Trophoblast cell (in vitro differentiated cells and primary cell): ENCODE measurements around the gene SDHAF1.
A peak's percentile ranks its signal among the peaks of the same experiment; 100 is the strongest.

Experiments
- DNase-seq, 2 donors: peaks; one replicate each; pipeline ENCODE4 v3.0.0-alpha.2; 2016
- H2AFZ ChIP-seq: 2 replicates; pipeline ENCODE4 v1.6.1; 2013; ENCODE audit warnings: low read length, moderate library complexity, mild to moderate bottlenecking; ENCODE audit not compliant: insufficient read depth, poor library complexity
- H2AK5ac ChIP-seq: 2 replicates; pipeline ENCODE4 v1.6.1; 2013; ENCODE audit warnings: mild to moderate bottlenecking, low read length
- H2BK120ac ChIP-seq: 2 replicates; pipeline ENCODE4 v1.6.1; 2013; ENCODE audit warnings: low read length, mild to moderate bottlenecking, moderate library complexity; ENCODE audit not compliant: insufficient read depth, poor library complexity
- H2BK12ac ChIP-seq: 2 replicates; pipeline ENCODE4 v1.6.1; 2013; ENCODE audit warnings: mild to moderate bottlenecking, low read length, moderate library complexity
- H2BK5ac ChIP-seq: 2 replicates; pipeline ENCODE4 v1.6.1; 2013; ENCODE audit warnings: low read length, low read depth, moderate library complexity, mild to moderate bottlenecking; ENCODE audit not compliant: poor library complexity
- H3K14ac ChIP-seq: 2 replicates; pipeline ENCODE4 v1.6.1; 2013; ENCODE audit warnings: mild to moderate bottlenecking, low read length
- H3K18ac ChIP-seq: 2 replicates; pipeline ENCODE4 v1.6.1; 2013; ENCODE audit warnings: mild to moderate bottlenecking, low read length
- H3K23ac ChIP-seq: 2 replicates; pipeline ENCODE4 v1.6.1; 2013; ENCODE audit warnings: low read length
- H3K27ac ChIP-seq: 2 replicates; pipeline ENCODE4 v1.5.1; 2013; ENCODE audit warnings: low read depth, mild to moderate bottlenecking, inconsistent platforms, low read length, moderate library complexity
- H3K27me3 ChIP-seq: 2 replicates; pipeline ENCODE4 v1.6.1; 2013; ENCODE audit warnings: inconsistent platforms, mild to moderate bottlenecking, low read length, moderate library complexity; ENCODE audit not compliant: insufficient read depth
- H3K36me3 ChIP-seq, 2 experiments: 1 replicate in 1 of 2; 2 replicates in 1 of 2; pipeline ENCODE4 v1.6.1; 2013; ENCODE audit warnings: low read length in 2 of 2, mild to moderate bottlenecking in 2 of 2, moderate library complexity in 1 of 2; ENCODE audit not compliant: insufficient read depth in 2 of 2, control insufficient read depth in 1 of 2
- H3K4ac ChIP-seq: 2 replicates; pipeline ENCODE4 v1.6.1; 2013; ENCODE audit warnings: low read depth, mild to moderate bottlenecking, low read length, moderate library complexity
- H3K4me1 ChIP-seq, 2 experiments: 1 replicate in 1 of 2; 2 replicates in 1 of 2; pipeline ENCODE4 v1.6.1; 2013; ENCODE audit warnings: low read length in 2 of 2, mild to moderate bottlenecking in 2 of 2, moderate library complexity in 1 of 2; ENCODE audit not compliant: insufficient read depth in 2 of 2, control insufficient read depth in 1 of 2
- H3K4me2 ChIP-seq: 2 replicates; pipeline ENCODE4 v1.6.1; 2013; ENCODE audit warnings: inconsistent platforms, mild to moderate bottlenecking, low read length, moderate library complexity
- H3K4me3 ChIP-seq: 2 replicates; pipeline ENCODE4 v1.5.1; 2013; ENCODE audit warnings: mild to moderate bottlenecking, low read depth, low read length, inconsistent platforms
- H3K79me1 ChIP-seq: one replicate; pipeline ENCODE4 v1.6.1; 2013; ENCODE audit warnings: low read length
- H3K79me2 ChIP-seq: 2 replicates; pipeline ENCODE4 v1.6.1; 2013; ENCODE audit warnings: low read length, mild to moderate bottlenecking; ENCODE audit not compliant: control insufficient read depth, insufficient read depth, poor library complexity
- H3K9ac ChIP-seq: 2 replicates; pipeline ENCODE4 v1.6.1; 2013; ENCODE audit warnings: mild to moderate bottlenecking, low read length
- H3K9me3 ChIP-seq: 2 replicates; pipeline ENCODE4 v1.6.1; 2013; ENCODE audit warnings: low read depth, mild to moderate bottlenecking, control low read depth, inconsistent platforms, low read length; ENCODE audit not compliant: insufficient read depth
- H4K12ac ChIP-seq: 2 replicates; pipeline ENCODE4 v1.6.1; 2013; ENCODE audit warnings: low read depth, mild to moderate bottlenecking, low read length, moderate library complexity
- H4K8ac ChIP-seq: 2 replicates; pipeline ENCODE4 v1.6.1; 2013; ENCODE audit warnings: low read depth, mild to moderate bottlenecking, low read length, moderate library complexity
- H4K91ac ChIP-seq: one replicate; pipeline ENCODE4 v1.6.1; 2013; ENCODE audit warnings: low read depth, mild to moderate bottlenecking, low read length, moderate library complexity
- WGBS: extraction: QIAGEN DNeasy Blood & Tissue Kit; methylation state at CpG from one replicate; pipeline ENCODE4 v1.1.7; 2013; ENCODE audit warnings: missing lambda C conversion rate; ENCODE audit not compliant: insufficient read length, insufficient coverage; ENCODE audit errors: extremely low coverage; 5-methylcytosine and 5-hydroxymethylcytosine counted together

SDHAF1 gene

DNA sequence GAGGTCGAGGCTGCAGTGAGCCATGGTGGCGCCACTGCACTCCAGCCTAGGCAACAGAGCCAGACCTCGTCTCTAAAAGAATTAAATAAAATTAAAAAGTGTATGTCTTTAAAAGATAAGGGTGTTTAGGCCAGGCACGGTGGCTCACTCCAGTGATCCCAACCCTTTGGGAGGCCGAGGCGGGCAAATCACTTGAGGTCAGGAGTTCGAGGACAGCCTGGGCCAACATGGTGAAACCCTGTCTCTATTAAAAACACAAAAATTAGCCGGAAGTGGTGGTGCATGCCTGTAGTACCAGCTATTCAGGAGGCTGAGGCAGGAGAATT is 7.5 kb upstream of the SDHAF1 start:
- H3K4me3 ChIP-seq = no peak overlapping the region
- H3K9me3 ChIP-seq = peaks cover 5% of the 10 kb centered on the region
- WGBS = no CpG with 5 or more reads among the region's 8 CpGs
- H2AK5ac ChIP-seq = no peak overlapping the region
- peaks cover 5% of the 10 kb centered on the region for H3K27me3 ChIP-seq
- H4K8ac ChIP-seq = no peak overlapping the region
- H3K36me3 ChIP-seq = no peaks in the 10 kb centered on the region
- DNase-seq = peak in 1 of 2 donors; percentile 4
- no peak overlapping the region for H2AFZ ChIP-seq
- no peak overlapping the region for H3K4me2 ChIP-seq
- no peaks in the 10 kb centered on the region for H3K79me1 ChIP-seq
- no peak overlapping the region for H4K12ac ChIP-seq
- H3K27ac ChIP-seq = no peak overlapping the region
- no peak overlapping the region for H2BK12ac ChIP-seq
- H3K23ac ChIP-seq = no peak overlapping the region
- no peaks in the 10 kb centered on the region for H3K79me2 ChIP-seq
- no peak overlapping the region for H2BK120ac ChIP-seq
- no peak overlapping the region for H3K9ac ChIP-seq
- H3K4me1 ChIP-seq = no peaks in the 10 kb centered on the region
- H2BK5ac ChIP-seq = no peak overlapping the region
- H3K14ac ChIP-seq = no peak overlapping the region
- H3K18ac ChIP-seq = no peak overlapping the region
- H4K91ac ChIP-seq = no peak overlapping the region
- no peak overlapping the region for H3K4ac ChIP-seq

DNA sequence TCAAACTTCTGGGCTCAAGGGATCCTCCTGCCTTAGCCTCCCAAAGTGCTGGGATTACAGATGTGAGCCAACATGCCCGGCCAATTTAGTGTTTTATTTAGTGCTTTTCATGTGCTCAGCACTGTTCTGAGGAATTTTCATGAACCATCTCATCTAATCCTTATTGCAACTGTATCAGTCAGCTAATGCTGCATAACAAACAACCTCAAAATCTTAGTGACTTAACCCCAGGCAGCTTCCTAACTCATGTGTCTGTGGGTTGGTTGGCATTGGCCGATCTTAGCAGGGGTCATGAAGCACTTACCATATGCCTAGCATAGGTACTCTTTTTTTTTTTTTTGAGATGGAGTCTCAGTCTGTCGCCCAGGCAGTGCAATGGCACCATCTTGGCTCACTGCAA is 6.2 kb upstream of the SDHAF1 start:
- Histone ChIP-seq H2AFZ (no peak overlapping the region), H3K27ac (no peak overlapping the region), H2AK5ac (no peak overlapping the region), H4K12ac (no peak overlapping the region), H3K23ac (no peak overlapping the region), H3K4me2 (no peak overlapping the region), H2BK120ac (no peak overlapping the region), H3K79me1 (no peaks in the 10 kb centered on the region), H2BK5ac (no peak overlapping the region), H3K4me3 (no peak overlapping the region), H3K9ac (no peak overlapping the region), H3K14ac (no peak overlapping the region), H3K4ac (no peak overlapping the region), H4K8ac (no peak overlapping the region), H3K36me3 (no peaks in the 10 kb centered on the region), H3K18ac (no peak overlapping the region), H2BK12ac (no peak overlapping the region), H4K91ac (no peak overlapping the region), H3K79me2 (no peaks in the 10 kb centered on the region), H3K4me1 (no peaks in the 10 kb centered on the region), H3K27me3 (peaks cover 5% of the 10 kb centered on the region), H3K9me3 (peaks cover 3% of the 10 kb centered on the region)
- WGBS = no CpG with 5 or more reads among the region's 3 CpGs
- no peak for DNase-seq

DNA sequence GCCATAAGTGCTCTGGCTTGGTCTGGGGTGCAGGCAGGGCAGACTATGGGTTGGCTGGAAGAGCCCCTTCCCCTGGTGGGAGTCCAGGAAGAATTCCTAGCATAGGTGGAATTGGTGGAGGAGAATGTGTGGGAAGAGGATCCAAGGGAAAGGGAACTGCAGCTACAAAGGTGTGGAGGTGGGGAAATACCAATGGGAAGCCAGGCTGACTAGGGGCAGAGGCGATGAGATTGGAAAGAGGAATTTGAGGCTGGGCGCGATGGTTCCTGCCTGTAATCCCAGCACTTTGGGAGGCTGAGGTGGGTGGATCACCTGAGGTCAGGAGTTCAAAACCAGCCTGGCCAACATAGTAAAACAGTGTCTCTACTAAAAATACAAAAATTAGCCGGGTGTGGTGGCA is 4.8 kb upstream of the SDHAF1 start:
- Histone ChIP-seq H2AK5ac (no peak overlapping the region), H4K91ac (no peak overlapping the region), H4K12ac (no peak overlapping the region), H3K4me2 (no peak overlapping the region), H3K9me3 (peaks cover 3% of the 10 kb centered on the region), H3K14ac (no peak overlapping the region), H2BK5ac (no peak overlapping the region), H3K36me3 (no peaks in the 10 kb centered on the region), H3K27me3 (peaks cover 5% of the 10 kb centered on the region), H2AFZ (no peak overlapping the region), H3K27ac (no peak overlapping the region), H3K18ac (no peak overlapping the region), H3K4ac (no peak overlapping the region), H4K8ac (no peak overlapping the region), H2BK12ac (no peak overlapping the region), H2BK120ac (no peak overlapping the region), H3K79me1 (peaks cover 4% of the 10 kb centered on the region), H3K9ac (no peak overlapping the region), H3K79me2 (peaks cover 3% of the 10 kb centered on the region), H3K4me3 (no peak overlapping the region), H3K4me1 (peaks cover 0 to 2% of the 10 kb centered on the region in 2 experiments), H3K23ac (no peak overlapping the region)
- no CpG with 5 or more reads among the region's 4 CpGs for WGBS
- DNase-seq = no peak

DNA sequence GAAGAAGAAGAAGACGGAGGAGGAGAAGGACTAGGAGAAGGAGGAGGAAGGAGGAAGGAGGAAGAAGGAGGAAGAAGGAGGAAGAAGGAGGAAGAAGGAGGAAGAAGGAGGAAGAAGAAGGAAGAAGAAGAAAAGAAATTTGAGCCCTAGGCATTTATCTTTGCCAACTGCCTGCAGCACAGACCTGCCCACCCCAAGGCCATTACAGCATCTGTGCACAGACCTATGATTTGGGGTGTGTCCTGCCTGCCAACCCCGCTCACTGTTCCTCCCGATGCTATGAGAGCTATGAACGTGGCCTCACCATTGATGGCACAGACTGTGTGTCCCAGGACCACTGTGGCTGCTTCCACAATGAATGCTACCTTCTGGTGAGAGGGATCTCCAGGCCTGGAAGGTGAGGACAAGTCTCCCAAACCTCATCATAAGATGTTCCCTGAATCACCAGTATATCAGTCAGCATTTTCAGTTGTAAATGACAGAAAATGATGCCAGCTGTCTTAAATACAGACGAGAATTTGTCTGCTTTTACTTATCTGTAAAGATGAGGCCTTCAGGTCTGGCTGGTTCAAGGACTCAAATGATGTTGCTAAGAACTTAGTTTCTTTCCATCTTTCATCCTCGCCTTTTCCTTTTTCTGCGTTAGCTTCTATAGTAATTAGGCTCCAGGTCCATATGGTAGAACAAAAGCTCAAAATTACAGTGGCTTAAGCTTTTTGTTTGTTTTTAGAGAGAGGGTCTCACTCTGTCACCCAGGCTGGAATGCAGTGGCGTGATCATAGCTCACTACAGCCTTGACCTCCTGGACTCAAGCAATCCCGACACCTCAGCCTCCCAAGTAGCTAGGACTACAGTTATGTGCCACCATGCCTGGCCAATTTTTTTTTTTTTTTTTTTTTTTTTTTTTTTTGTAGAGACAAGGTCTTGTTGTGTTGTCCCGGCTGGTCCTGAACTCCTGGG is 3.9 kb upstream of the SDHAF1 start:
- no peak overlapping the region for H3K4ac ChIP-seq
- no peak overlapping the region for H2AFZ ChIP-seq
- peaks cover 8% of the 10 kb centered on the region for H3K79me2 ChIP-seq
- no peak overlapping the region for H3K27ac ChIP-seq
- no peak overlapping the region for H3K23ac ChIP-seq
- no peak overlapping the region for H2BK12ac ChIP-seq
- peaks cover under 1% of the 10 kb centered on the region for H3K9me3 ChIP-seq
- no peak overlapping the region for H2AK5ac ChIP-seq
- H2BK5ac ChIP-seq = no peak overlapping the region
- H3K4me2 ChIP-seq = no peak overlapping the region
- H2BK120ac ChIP-seq = no peak overlapping the region
- peaks cover 5% of the 10 kb centered on the region for H3K27me3 ChIP-seq
- no peak overlapping the region for H3K18ac ChIP-seq
- WGBS = no CpG with 5 or more reads among the region's 10 CpGs
- H3K9ac ChIP-seq = no peak overlapping the region
- peaks cover 7% of the 10 kb centered on the region in 2 experiments for H3K4me1 ChIP-seq
- no peak for DNase-seq
- no peaks in the 10 kb centered on the region for H3K36me3 ChIP-seq
- no peak overlapping the region for H3K4me3 ChIP-seq
- no peak overlapping the region for H3K14ac ChIP-seq
- no peak overlapping the region for H4K12ac ChIP-seq
- H4K8ac ChIP-seq = no peak overlapping the region
- H4K91ac ChIP-seq = no peak overlapping the region
- peaks cover 11% of the 10 kb centered on the region for H3K79me1 ChIP-seq
